HG02588 (cell line): ENCODE results near the gene AXDND1.

Experiments
- ATAC-seq: cut with Tn5 transposase; IDR thresholded peaks from one replicate; pipeline ENCODE4 v1.9.1; 2021; ENCODE audit warnings: mild to moderate bottlenecking, moderate library complexity; ENCODE audit not compliant: unreplicated experiment

The AXDND1 gene, protein sequence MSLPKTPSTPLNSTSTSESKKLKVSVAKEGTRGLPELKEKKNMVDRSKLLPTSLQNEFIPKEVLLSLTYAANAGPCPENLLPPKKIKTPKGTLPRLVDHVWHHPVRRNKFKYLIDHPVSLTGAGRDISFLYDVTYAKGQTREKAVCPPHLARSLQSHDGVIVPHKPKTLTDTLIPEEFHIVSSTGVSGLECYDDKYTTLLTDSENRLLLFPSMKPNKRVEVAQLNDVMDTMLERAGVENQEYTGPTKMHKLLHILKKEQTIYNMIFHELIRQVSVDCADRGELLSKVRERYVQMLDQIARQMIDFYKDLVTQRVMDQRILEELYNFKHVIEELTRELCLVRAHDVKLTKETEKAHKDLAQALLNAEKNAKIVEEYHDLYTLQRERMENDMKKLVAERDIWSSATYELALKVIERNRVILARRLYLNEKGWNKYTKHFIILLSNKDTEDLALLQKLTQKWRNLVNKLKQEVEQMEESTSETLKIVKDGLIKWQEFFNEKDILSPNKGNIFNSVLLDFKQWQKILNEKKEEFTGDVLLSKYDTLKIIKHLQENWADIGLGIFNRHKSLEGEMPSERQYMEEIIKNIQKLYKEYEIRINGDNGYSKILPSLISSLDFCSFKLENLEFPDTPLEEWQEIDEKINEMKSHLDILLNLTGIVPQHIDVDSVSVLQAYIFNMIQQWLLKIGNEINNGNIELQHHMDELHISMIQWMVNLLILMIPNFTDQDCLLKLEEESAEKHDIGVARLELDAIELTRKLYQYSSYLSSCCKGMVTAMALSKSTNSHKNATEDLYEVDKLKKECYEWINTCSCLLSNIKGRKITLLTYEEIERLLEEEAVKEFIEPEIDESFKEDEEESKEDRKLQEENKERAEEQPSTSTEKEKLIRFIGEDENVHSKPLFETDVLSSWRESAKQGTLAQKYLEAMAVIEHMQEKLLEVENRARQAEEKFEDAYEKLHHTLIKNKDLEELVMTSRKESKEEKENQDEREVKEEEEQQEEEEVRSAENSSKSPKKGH

DNA sequence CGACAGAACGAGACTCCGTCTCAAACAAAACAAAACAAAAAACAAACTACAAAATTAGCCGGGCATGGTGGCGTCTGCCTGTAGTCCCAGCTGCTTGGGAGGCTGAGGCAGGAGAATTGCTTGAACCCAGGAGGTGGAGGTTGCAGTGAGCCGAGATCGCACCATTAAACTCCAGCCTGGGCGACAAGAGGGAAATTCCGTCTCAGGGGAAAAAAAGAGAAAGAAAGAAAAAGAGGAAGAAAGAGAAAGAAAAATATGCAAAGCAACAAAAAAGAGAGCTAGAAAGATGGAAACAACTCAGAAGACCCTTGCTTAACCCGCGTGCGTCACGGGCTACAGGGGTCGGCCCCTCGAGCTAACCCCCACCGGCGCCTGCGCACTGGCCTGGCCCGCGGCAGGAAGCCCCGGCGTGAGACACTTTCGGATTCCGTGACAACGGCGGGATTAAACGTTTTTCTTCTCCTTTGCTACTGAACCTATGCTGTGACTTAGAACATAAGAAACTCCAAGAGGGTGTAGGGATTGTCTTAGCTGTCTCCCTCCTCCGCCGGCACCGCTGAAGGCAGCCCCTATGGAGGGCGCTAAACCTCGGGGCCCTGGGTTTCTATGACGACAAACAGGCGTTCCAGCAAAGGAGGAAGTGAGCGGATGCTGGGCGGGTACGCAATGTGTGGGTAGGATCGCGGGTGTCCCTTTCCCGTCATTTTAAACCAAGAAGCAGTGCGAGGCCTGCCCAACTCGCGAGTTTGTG, at the start of gene AXDND1:
Gene AXDND1, plus strand, starts transcription at position 630 of the 751 bp plus-strand sequence. CDS start 539 bp downstream, outside the sequence.
- peak; percentile 97 for ATAC-seq

DNA sequence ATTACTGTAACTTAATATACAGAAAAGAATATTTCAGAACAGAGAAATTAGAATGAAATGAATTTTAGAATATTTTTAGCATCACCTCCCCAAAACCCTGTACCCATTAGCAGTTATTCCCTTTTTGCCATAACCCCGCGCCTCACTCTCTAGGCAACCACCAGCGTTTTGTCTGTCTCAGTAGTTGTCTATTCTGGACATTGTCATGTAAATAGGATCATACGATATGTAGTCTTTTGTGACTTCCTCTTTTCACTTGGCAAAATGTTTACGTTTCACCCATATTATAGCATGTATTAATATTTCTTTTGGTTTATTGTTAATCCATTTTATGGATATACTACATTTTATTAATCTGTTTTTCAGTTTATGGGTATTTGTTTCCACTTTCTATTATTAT, 47.3 kb upstream of the AXDND1 start:
- ATAC-seq: no peak

DNA sequence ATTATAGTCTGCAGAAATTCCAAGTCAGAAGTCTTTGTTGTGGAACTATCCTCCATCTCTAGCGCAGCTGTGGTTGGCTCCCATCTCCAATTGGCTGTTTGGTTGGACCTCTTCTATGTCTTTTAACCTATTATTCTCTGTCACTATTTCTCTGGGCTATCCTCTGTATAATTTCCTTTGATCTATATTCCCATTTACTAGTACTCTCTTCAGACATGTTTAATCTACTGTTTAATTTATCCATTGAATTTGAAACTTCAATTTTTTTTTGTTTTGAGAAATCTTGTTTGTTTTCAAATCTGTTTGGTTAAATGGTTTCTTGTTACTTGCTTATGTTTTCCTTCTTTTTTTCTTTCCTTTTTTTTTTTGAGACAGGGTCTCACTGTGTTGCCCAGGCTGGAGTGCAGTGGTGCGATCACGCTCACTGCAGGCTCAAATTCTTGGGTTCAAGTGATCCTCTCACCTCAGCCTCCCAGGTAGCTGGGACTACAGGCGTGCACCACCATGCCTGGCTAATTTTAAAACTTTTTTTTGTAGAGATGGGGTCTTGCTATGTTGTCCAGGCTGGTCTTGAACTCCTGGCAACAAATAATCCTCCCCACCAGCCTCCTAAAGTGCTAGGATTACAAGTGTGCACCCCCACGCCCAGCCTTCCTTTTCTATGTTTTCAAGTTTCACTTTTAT, 44.1 kb upstream of the AXDND1 start:
- no peak for ATAC-seq

DNA sequence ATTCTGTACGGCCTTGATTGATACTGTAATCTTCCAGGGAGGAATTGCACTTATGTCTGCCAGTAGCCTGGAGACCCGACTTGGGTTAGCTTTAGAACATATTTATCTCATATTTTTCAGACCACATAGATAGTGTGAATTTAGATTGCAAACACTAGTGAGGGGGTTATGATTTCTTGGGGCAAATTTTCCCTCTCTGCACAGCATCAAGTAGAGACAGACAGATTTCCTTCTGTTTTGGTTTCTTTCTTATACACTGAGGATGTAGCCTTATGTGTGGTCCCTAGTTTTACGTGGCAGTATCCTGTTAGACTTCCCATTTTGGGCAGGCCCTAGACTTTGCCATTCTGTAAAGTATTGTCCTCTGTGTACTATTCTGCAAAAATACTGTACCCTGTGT, 43.2 kb upstream of the AXDND1 start:
- ATAC-seq: no peak

DNA sequence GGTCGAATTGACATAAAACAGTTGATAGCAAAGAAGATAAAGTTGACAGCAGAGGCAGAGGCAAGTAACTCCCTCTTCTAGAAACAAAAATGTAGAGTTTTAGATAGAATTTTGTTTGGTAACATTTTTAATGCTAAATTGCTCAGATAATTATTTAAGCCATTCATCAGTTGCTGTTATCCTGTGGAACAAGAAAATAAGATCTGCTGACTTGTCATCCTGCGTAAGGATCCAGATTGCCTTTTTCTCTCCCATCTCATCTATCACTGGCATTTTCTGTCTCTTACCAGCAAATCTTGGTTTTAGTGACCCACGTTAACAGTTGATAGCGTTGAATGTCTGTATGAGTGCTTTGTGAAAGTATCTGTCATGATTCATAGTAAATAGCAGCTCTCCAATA, 42.3 kb upstream of the AXDND1 start:
- no peak for ATAC-seq

DNA sequence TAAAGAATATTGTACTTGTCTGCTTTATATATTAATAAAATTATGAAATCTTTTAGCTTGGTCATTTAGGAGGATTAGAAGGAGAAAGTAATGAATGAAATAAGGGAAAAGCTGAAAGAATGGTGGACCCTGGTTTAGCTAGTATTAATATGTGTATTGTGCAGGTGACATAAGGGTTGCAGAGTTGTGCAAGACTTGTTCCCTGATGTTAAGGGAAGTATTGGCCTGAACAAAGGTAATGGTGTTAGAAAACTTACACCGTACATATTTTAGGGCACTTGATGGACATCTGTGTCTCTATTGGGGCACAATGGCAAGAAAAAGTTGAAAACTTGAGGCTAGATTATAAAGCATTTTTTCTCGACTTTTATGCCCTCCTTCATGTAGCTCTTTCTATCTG, 39.9 kb upstream of the AXDND1 start:
- ATAC-seq: no peak

DNA sequence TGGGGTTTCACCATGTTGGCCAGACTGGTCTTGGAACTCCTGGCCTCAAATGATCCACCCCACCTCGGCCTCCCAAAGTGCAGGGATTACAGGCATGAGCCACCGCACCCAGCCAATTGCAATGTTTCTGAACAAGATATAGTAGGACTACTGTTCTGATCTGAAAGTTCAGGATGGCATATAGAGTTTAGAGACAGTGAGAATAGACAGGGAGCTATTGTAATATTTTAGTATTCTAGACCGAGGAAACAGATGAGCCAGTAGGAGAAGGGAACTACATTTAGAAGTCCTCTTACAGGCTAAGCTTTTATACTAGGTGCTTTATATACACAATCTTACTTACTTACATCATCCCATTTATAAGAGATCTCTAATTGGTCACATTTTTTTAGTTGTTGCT, 39.0 kb upstream of the AXDND1 start:
- no peak for ATAC-seq

DNA sequence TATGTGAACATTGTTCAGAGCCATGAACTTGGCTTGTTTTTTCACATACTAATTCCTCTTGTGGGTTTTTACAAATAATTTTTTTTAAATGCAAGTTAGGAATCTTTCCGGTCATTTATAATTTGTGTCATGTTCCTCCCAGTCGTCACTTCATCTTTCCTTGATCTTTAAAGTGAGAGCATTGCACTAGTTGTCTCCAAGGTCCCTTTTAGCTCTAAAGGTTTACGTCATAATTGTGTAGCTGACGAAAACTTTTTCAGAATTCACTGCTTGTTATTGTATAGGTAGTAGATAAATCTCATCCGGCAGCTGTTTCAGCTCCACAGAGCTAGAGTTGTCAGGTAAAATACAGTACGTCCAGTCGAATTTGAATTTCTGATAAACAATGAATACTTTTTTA, 38.6 kb upstream of the AXDND1 start:
- ATAC-seq: no peak

DNA sequence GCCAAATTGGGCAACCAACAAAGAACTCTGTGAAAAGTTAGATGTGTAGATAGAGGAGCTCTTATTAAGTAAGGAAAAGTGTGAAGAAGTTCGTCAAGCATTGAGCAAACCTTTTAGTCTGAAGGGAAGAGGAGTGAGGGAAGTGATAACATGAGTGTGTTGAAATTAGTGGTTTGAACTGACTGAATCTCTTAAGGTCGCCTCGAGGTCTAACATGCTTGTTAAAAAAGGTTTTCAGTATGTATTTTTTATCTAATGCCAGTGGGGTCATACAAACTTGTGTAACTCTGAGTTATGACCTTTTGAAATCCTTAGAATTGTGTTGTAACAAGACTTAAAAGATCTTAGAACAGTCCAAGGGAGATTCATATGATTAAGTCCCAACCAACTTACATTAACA, 38.1 kb upstream of the AXDND1 start:
- ATAC-seq: no peak

DNA sequence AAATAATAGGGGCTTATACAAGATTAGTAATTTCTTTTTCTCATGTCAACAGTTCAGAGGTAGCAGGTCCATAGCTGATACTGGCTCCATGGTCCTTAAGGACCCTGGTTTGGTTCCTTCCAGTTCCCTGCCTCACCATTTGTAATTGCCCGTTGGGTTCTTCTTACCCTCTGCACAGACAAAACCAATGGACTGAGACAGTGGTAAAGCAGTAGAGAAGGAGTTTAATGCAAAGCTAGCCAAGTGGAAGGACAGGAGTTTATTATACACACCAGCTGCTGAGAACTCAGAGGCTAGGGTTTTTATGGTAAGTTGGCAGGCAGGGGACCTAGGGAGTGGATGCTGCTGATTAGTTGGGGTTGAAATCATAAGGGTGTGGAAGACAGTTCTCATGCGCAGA, 35.9 kb upstream of the AXDND1 start:
- no peak for ATAC-seq

DNA sequence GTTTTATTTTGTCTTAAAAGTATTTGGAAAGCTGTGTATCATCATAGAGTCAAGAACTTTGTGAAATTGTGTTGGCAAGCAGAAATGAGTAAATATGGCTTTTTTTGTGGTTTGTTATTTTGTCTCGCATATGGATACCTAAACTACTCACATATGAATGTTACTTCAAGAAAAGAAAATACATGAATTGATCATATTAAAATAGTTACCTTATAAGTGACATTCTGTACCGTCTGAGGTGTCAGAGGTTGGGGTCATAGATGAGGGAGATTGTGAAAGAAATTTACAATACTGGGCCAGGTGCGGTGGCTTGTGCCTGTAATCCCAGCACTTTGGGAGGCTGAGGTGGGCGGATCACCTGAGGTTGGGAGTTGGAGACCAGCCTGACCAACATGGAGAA, 31.3 kb upstream of the AXDND1 start:
- ATAC-seq: no peak

DNA sequence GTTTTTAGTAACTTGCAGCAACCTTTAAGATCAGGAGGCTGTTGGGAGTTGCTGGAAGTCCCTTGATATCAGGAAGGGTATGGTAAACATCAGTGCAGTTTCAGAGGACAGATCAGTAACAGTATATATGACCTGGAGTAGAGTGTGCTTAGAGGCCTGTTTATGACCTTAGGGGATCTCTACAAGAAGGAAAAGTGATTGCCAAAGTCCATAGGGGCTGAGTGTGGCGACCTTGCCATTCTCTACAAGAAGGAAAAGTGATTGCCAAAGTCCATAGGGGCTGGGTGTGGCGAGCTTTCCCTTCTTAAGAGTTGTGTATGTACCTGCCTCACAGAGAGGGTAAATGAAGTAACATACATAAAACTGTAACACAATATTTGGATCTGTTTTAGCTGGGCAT, 28.5 kb upstream of the AXDND1 start:
- no peak for ATAC-seq

DNA sequence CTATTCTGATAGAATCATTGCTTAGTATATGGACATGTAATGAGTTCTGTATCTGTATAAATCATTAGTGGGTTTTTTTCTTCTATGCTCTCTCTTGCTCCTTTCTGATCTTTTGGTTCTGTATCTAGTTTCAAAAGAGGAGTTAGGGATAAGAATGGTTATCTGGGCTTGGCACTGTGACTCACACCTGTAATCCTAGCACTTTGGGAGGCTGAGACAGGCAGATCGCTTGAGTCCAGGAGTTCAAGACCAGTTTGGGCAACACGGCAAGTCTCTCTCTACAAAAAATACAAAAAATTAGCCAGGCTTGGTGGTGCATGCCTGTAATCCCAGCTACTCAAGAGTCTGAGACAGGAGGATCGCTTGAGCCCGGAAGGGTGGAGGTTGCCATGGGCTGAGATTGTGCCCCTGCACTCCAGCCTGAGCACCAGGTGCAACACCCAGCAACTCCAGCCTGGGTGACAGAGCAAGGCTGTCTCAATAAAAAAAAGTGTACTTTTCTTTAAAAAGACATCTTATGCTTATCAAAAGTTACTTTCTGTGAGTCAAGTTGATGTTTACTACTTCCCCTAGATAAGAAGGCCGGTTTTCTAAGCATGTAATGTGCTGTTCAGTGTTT, 27.7 kb upstream of the AXDND1 start:
- no peak for ATAC-seq

DNA sequence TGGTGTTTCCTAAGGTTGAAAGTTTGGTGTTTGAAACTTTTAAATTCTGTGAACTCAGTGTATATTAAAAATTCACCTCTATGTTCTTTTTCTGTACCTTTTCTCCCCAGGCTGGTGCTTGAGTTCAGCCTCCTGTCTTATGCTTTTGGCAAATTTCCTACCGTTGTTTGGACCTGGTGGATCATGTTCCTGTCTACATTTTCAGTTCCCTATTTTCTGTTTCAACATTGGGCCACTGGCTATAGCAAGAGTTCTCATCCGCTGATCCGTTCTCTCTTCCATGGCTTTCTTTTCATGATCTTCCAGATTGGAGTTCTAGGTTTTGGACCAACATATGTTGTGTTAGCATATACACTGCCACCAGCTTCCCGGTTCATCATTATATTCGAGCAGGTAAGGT, 24.9 kb upstream of the AXDND1 start:
- ATAC-seq: no peak

DNA sequence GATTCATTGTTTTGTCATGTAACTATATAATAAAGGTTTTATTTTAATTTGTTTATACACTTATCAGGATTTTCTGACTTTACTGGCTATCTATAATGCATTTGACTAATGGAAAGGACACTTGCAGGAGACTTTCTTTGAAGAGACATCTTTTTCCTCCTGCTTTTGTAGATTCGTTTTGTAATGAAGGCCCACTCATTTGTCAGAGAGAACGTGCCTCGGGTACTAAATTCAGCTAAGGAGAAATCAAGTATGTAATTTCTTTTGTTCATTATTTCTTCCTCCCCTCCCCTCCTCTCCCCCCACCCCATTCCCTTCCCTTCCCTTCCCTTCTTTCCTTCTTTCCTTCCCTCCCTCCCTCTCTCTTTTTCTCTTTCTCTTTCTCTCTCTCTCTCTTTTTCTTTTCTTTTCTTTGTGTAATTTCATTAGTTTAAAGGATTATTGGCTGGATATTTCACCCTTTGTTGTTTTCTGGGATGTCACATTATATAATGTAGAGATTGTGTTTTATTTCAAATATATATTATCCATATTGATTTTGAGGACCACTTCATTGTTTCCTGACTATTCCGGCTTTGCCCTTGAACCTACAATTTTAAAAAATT, 23.7 kb upstream of the AXDND1 start:
- ATAC-seq: no peak

DNA sequence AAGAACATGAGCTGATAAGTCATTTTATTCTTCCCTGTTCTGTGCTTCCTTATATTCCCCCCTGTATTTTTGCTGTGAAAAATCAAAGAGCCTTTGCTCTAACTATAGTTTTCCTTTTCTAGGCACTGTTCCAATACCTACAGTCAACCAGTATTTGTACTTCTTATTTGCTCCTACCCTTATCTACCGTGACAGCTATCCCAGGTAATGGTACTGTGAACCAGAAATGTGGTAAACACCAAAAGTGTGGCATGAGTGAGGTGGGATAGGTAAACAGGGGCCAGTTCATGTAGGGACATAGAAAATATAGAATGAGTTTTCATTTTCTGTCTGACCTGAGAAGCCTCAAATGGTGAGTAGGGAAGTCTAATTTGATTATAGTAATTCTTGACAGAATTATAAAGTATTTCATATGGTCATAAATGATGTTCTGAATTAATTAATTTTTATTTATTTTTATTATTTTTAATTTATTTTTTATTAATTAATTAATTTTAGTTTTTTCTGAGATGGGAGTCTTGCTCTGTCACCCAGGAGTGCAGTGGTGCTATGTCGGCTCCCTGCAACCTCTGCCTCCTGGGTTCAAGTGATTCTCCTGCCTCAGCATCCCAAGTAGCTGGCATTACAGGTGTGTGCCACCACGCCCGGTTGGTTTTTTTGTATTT, 22.9 kb upstream of the AXDND1 start:
- no peak for ATAC-seq

DNA sequence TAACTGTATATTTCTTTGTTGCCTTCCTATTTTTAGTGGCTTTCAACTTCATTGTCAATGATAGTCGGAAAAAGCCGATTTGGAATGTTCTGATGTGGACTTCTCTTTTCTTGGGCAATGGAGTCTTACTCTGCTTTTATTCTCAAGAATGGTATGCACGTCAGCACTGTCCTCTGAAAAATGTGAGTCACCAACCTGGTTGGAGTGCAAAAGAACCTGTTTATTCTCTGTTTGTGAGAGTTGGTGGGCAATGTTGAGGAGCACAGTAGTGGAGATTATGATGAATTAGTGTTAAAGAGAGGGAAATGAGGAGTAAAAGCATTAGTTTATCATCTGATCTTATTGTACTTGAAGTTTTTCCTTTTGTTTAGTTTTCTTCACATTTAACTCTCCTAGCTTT, 14.5 kb upstream of the AXDND1 start:
- ATAC-seq: no peak

DNA sequence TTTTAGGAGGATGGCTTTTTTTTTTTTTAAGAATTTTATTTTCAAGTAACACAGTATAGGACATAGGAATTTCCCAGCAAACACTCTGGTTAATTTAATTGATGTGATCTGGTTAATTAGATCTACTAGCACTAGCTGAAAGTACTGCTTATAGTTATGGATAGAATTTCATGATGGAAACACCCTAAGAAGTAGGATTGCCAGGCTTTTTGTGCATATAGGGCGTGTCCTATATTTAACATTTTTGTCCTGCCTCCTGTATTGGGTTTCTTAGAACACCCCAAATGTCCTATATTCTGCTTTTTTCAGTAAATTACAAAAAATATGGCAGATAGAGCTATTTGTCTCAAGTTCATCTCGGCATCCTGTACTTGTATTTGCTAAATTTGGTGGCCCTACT, 13.5 kb upstream of the AXDND1 start:
- ATAC-seq: no peak

DNA sequence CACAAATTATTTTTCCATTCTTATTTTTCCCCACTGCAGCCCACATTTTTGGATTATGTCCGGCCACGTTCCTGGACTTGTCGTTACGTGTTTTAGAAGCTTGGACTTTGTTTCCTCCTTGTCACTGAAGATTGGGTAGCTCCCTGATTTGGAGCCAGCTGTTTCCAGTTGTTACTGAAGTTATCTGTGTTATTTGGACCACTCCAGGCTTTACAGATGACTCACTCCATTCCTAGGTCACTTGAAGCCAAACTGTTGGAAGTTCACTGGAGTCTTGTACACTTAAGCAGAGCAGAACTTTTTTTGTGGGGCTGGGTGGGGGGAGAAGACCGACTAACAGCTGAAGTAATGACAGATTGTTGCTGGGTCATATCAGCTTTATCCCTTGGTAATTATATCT, 12.2 kb upstream of the AXDND1 start:
- ATAC-seq: no peak
